Stimulated activated effector memory CD8-positive, alpha-beta T cell treated with anti-CD3 and anti-CD28 coated beads, Interleukin-12 subunit alpha, Interleukin-12 subunit beta, amount 100 ng/mL, for 72 hours (primary cell): Measurements from ENCODE around the gene ZNF320.
"Not testable (repeated sequence)": the region's sequence is repeated elsewhere in the genome, so short reads cannot be mapped to it uniquely, and the experiment has no call there.

Experiments used
- ATAC-seq: fragments of 150-1000 bp; cut with Tn5 transposase; 2 replicates; pipeline ENCODE4 v1.10.0; 2021
- DNase-seq, 2 donors: peaks; one replicate each; pipeline ENCODE4 v3.0.0; 2021 to 2022; ENCODE audit warnings: low spot score in 2 of 2
- H3K27ac Mint-ChIP-seq: one replicate; pipeline ENCODE4 v1.8.0; 2022; ENCODE audit warnings: mild to moderate bottlenecking, mixed read lengths
- H3K36me3 Mint-ChIP-seq: one replicate; pipeline ENCODE4 v1.8.0; 2022; ENCODE audit warnings: mild to moderate bottlenecking, mixed read lengths
- H3K4me1 Mint-ChIP-seq: one replicate; pipeline ENCODE4 v1.8.0; 2022; ENCODE audit warnings: mixed read lengths
- H3K4me3 Mint-ChIP-seq: one replicate; pipeline ENCODE4 v1.8.0; 2022; ENCODE audit warnings: mild to moderate bottlenecking, mixed read lengths
- H3K9me3 Mint-ChIP-seq: one replicate; pipeline ENCODE4 v1.8.0; 2022; ENCODE audit warnings: mixed read lengths

Gene ZNF320

GRCh38 chr19:52897138-52897935 is at the start of gene ZNF320:
Gene ZNF320 (minus strand): TSS chr19:52897635. CDS start chr19:52890255, 7,380 bp downstream.
- Mint-ChIP-seq H3K27ac (peak within 1 kb of the TSS; percentile 91), H3K36me3 (peaks cover 26% of the 10 kb centered on the region), H3K9me3 (no peaks in the 10 kb centered on the region), H3K4me3 (peak within 1 kb of the TSS; percentile 83), H3K4me1 (peaks cover 15% of the 10 kb centered on the region)
- DNase-seq, result peak; percentile 88 to 90
- ATAC-seq, result peak; percentile 100

GRCh38 chr19:52946322-52947310 is 49.2 kb upstream of the ZNF320 start:
- Mint-ChIP-seq H3K4me1 (peaks cover 5% of the 10 kb centered on the region), H3K4me3 (no peak overlapping the region), H3K27ac (no peak overlapping the region), H3K9me3 (peaks cover 16% of the 10 kb centered on the region), H3K36me3 (peaks cover 17% of the 10 kb centered on the region)
- DNase-seq (no peak), ATAC-seq (no peak)

GRCh38 chr19:52945652-52946321 is 48.4 kb upstream of the ZNF320 start:
- H3K27ac Mint-ChIP-seq, result no peak overlapping the region
- DNase-seq (no peak), ATAC-seq (no peak)
- H3K36me3 Mint-ChIP-seq, result peaks cover 9% of the 10 kb centered on the region
- peaks cover 13% of the 10 kb centered on the region for H3K4me1 Mint-ChIP-seq
- no peak overlapping the region for H3K4me3 Mint-ChIP-seq
- peaks cover 14% of the 10 kb centered on the region for H3K9me3 Mint-ChIP-seq

- ATAC-seq, H3K4me3 Mint-ChIP-seq, DNase-seq, H3K27ac Mint-ChIP-seq, H3K9me3 Mint-ChIP-seq, H3K36me3 Mint-ChIP-seq: not testable (repeated sequence)
- H3K4me1 Mint-ChIP-seq, result peaks cover 14% of the 10 kb centered on the region
Observed at GRCh38 chr19:52944703-52945493, 47.5 kb upstream of the ZNF320 start.

- H3K4me3 Mint-ChIP-seq, result peak overlapping the region; percentile 87
- H3K36me3 Mint-ChIP-seq, result peaks cover 2% of the 10 kb centered on the region
- H3K4me1 Mint-ChIP-seq, result peaks cover 14% of the 10 kb centered on the region
- no peak overlapping the region for H3K27ac Mint-ChIP-seq
- ATAC-seq (no peak), DNase-seq (no peak)
- no peaks in the 10 kb centered on the region for H3K9me3 Mint-ChIP-seq
Observed at GRCh38 chr19:52943884-52944643, 46.6 kb upstream of the ZNF320 start.

- Mint-ChIP-seq H3K27ac (peak overlapping the region; percentile 96), H3K4me3 (peak overlapping the region; percentile 87), H3K9me3 (no peaks in the 10 kb centered on the region), H3K4me1 (peaks cover 21% of the 10 kb centered on the region), H3K36me3 (peaks cover 8% of the 10 kb centered on the region)
- ATAC-seq (peak; percentile 8), DNase-seq (no peak)
Observed at GRCh38 chr19:52943134-52943883, 45.9 kb upstream of the ZNF320 start.

GRCh38 chr19:52942386-52943133 is 45.1 kb upstream of the ZNF320 start:
- H3K27ac Mint-ChIP-seq, result peak overlapping the region; percentile 96
- H3K4me3 Mint-ChIP-seq, result peak overlapping the region; percentile 87
- ATAC-seq (peak; percentile 99), DNase-seq (peak; percentile 94 to 97)
- H3K4me1 Mint-ChIP-seq, result peaks cover 25% of the 10 kb centered on the region
- H3K9me3 Mint-ChIP-seq, result no peaks in the 10 kb centered on the region
- H3K36me3 Mint-ChIP-seq, result peaks cover 8% of the 10 kb centered on the region

GRCh38 chr19:52941941-52942385 is 44.5 kb upstream of the ZNF320 start:
- peak overlapping the region; percentile 96 for H3K27ac Mint-ChIP-seq
- peak; percentile 6 to 56 for DNase-seq
- no peaks in the 10 kb centered on the region for H3K9me3 Mint-ChIP-seq
- H3K36me3 Mint-ChIP-seq, result peaks cover 8% of the 10 kb centered on the region
- peaks cover 31% of the 10 kb centered on the region for H3K4me1 Mint-ChIP-seq
- peak; percentile 63 for ATAC-seq
- peak overlapping the region; percentile 87 for H3K4me3 Mint-ChIP-seq

GRCh38 chr19:52941523-52941922 is 44.1 kb upstream of the ZNF320 start:
- DNase-seq, H3K36me3 Mint-ChIP-seq, H3K9me3 Mint-ChIP-seq, ATAC-seq: not testable (repeated sequence)
- Mint-ChIP-seq H3K4me1 (peaks cover 35% of the 10 kb centered on the region), H3K4me3 (peak overlapping the region; percentile 87), H3K27ac (peak overlapping the region; percentile 96)

GRCh38 chr19:52940905-52941304 is 43.5 kb upstream of the ZNF320 start:
- H3K9me3 Mint-ChIP-seq, ATAC-seq, DNase-seq, H3K36me3 Mint-ChIP-seq: not testable (repeated sequence)
- Mint-ChIP-seq H3K4me1 (peaks cover 40% of the 10 kb centered on the region), H3K27ac (peak overlapping the region; percentile 96), H3K4me3 (peak overlapping the region; percentile 87)

GRCh38 chr19:52938761-52939160 is 41.3 kb upstream of the ZNF320 start:
- Mint-ChIP-seq H3K4me3 (peak overlapping the region; percentile 55), H3K27ac (peak overlapping the region; percentile 74), H3K36me3 (peaks cover 8% of the 10 kb centered on the region), H3K4me1 (peaks cover 40% of the 10 kb centered on the region), H3K9me3 (no peaks in the 10 kb centered on the region)
- ATAC-seq, result no peak
- no peak for DNase-seq

- Mint-ChIP-seq H3K4me3 (no peak overlapping the region), H3K36me3 (peaks cover 8% of the 10 kb centered on the region), H3K27ac (peak overlapping the region; percentile 10), H3K4me1 (peaks cover 47% of the 10 kb centered on the region), H3K9me3 (no peaks in the 10 kb centered on the region)
- ATAC-seq (no peak), DNase-seq (no peak)
Observed at GRCh38 chr19:52936954-52937325, 39.5 kb upstream of the ZNF320 start.
